Mesenchymal stem cell (in vitro differentiated cells and primary cell): Measurements from ENCODE around the gene CLEC3B. TPM values are rescaled to one million over a fixed set of nuclear protein-coding genes. Genes with fewer than 3 reads are reported as not detected.

Source experiments
- DNase-seq: peaks from one replicate; pipeline ENCODE4 v3.0.0-alpha.2; 2013
- H2AFZ ChIP-seq: one replicate; pipeline ENCODE4 v1.6.1; 2013; ENCODE audit warnings: low read depth, mild to moderate bottlenecking, control low read depth, inconsistent platforms, low read length, moderate library complexity
- H2AK5ac ChIP-seq: 2 replicates; pipeline ENCODE4 v1.6.1; 2013; ENCODE audit warnings: low read length, moderate library complexity, mild to moderate bottlenecking, inconsistent platforms; ENCODE audit not compliant: severe bottlenecking
- H2BK120ac ChIP-seq: one replicate; pipeline ENCODE4 v1.6.1; 2013; ENCODE audit warnings: low read depth, mild to moderate bottlenecking, inconsistent platforms, low read length, moderate library complexity
- H2BK12ac ChIP-seq, 2 experiments: one replicate each; pipeline ENCODE4 v1.6.1; 2013; ENCODE audit warnings: inconsistent platforms in 2 of 2, low read length in 2 of 2, mild to moderate bottlenecking in 2 of 2, moderate library complexity in 2 of 2, control low read depth in 1 of 2
- H2BK15ac ChIP-seq: one replicate; pipeline ENCODE4 v1.6.1; 2013; ENCODE audit warnings: mild to moderate bottlenecking, low read depth, inconsistent platforms; ENCODE audit not compliant: poor library complexity, severe bottlenecking
- H2BK5ac ChIP-seq: 2 replicates; pipeline ENCODE4 v1.6.1; 2013; ENCODE audit warnings: low read depth, mild to moderate bottlenecking, low read length, control low read depth, inconsistent platforms; ENCODE audit not compliant: poor library complexity, severe bottlenecking
- H3K14ac ChIP-seq, 2 experiments: one replicate each; pipeline ENCODE4 v1.6.1; 2013; ENCODE audit warnings: inconsistent platforms in 2 of 2, low read length in 2 of 2, control low read depth in 1 of 2, mild to moderate bottlenecking in 1 of 2, moderate library complexity in 1 of 2
- H3K18ac ChIP-seq, 2 experiments: one replicate each; pipeline ENCODE4 v1.6.1; 2013; ENCODE audit warnings: inconsistent platforms in 2 of 2, low read length in 2 of 2, control low read depth in 1 of 2, low read depth in 1 of 2, mild to moderate bottlenecking in 1 of 2
- H3K23ac ChIP-seq, 2 experiments: one replicate each; pipeline ENCODE4 v1.6.1; 2013; ENCODE audit warnings: inconsistent platforms in 2 of 2, low read length in 2 of 2, mild to moderate bottlenecking in 2 of 2, moderate library complexity in 2 of 2, control low read depth in 1 of 2
- H3K27ac ChIP-seq: 2 replicates; pipeline ENCODE4 v1.5.1; 2013; ENCODE audit warnings: mild to moderate bottlenecking, moderate library complexity, low read length, control low read depth, inconsistent platforms; ENCODE audit not compliant: poor library complexity, severe bottlenecking
- H3K27me3 ChIP-seq, 2 experiments: 2 replicates each; pipeline versions ENCODE4 v1.6.1 to v1.7.0; 2013; ENCODE audit warnings: low read length in 2 of 2, mild to moderate bottlenecking in 2 of 2, moderate library complexity in 2 of 2, control low read depth in 1 of 2, inconsistent platforms in 1 of 2; ENCODE audit not compliant: control insufficient read depth in 1 of 2, insufficient read depth in 1 of 2
- H3K36me3 ChIP-seq, 2 experiments: 2 replicates each; pipeline versions ENCODE4 v1.6.1 to v1.7.0; 2013; ENCODE audit warnings: low read length in 2 of 2, control low read depth in 1 of 2, inconsistent platforms in 1 of 2, low read depth in 1 of 2, mild to moderate bottlenecking in 1 of 2; ENCODE audit not compliant: insufficient read depth in 2 of 2, control insufficient read depth in 1 of 2
- H3K4ac ChIP-seq, 2 experiments: one replicate each; pipeline ENCODE4 v1.6.1; 2013; ENCODE audit warnings: inconsistent platforms in 2 of 2, low read length in 2 of 2, mild to moderate bottlenecking in 2 of 2, moderate library complexity in 2 of 2, control low read depth in 1 of 2, low read depth in 1 of 2
- H3K4me1 ChIP-seq: 2 replicates; pipeline ENCODE4 v1.6.1; 2013; ENCODE audit warnings: low read depth, low read length, control low read depth; ENCODE audit not compliant: control insufficient read depth, insufficient read depth
- H3K4me2 ChIP-seq: 2 replicates; pipeline ENCODE4 v1.6.1; 2013; ENCODE audit warnings: low read length, mild to moderate bottlenecking, inconsistent platforms; ENCODE audit not compliant: poor library complexity, severe bottlenecking
- H3K4me3 ChIP-seq, 2 experiments: 2 replicates each; pipeline versions ENCODE4 v1.5.1 to v1.7.0; 2013; ENCODE audit warnings: low read length in 2 of 2, mild to moderate bottlenecking in 2 of 2, control low read depth in 1 of 2, low read depth in 1 of 2; ENCODE audit not compliant: insufficient read depth in 1 of 2
- H3K79me1 ChIP-seq: replicated peaks from 2 replicates; pipeline ENCODE4 v1.6.1; 2013; ENCODE audit warnings: mild to moderate bottlenecking, control low read depth, low read length, inconsistent platforms; ENCODE audit not compliant: poor library complexity, severe bottlenecking
- H3K9ac ChIP-seq: 2 replicates; pipeline ENCODE4 v1.7.0; 2013; ENCODE audit warnings: mild to moderate bottlenecking, low read length, moderate library complexity
- H3K9me3 ChIP-seq: 2 replicates; pipeline ENCODE4 v1.7.0; 2013; ENCODE audit warnings: mild to moderate bottlenecking, low read length; ENCODE audit not compliant: control insufficient read depth
- H4K8ac ChIP-seq: one replicate; pipeline ENCODE4 v1.6.1; 2013; ENCODE audit warnings: inconsistent platforms, mild to moderate bottlenecking, low read length, moderate library complexity
- H4K91ac ChIP-seq: one replicate; pipeline ENCODE4 v1.6.1; 2013; ENCODE audit warnings: mild to moderate bottlenecking, low read length, inconsistent platforms
- WGBS: methylation state at CpG from one replicate; pipeline ENCODE4 v1.1.7; 2013; ENCODE audit warnings: mixed read lengths; 5-methylcytosine and 5-hydroxymethylcytosine counted together
- small RNA-seq: library from polyadenylated mRNA; stranded (forward); fragments of <200 nt; extraction: miRNeasy Mini kit (QIAGEN cat#:217004); gene quantifications from one replicate; pipeline ENCODE3, GENCODE V24; 2013; ENCODE audit warnings: low read depth

CLEC3B gene

GRCh38 chr3:45084820-45085816 lies 59.0 kb downstream of the CLEC3B start:
- Histone ChIP-seq H3K79me1 (peaks cover 33% of the 10 kb centered on the region), H3K4me2 (no peak overlapping the region), H3K36me3 (peaks cover 54 to 75% of the 10 kb centered on the region in 2 experiments), H2BK120ac (no peak overlapping the region), H3K18ac (peak overlapping the region; percentile 18 to 52), H3K4ac (peak overlapping the region; percentile 42 to 68), H3K23ac (no peak overlapping the region), H2AFZ (no peak overlapping the region), H2BK12ac (peak overlapping the region in 1 of 2 experiments; percentile 65), H3K4me1 (peaks cover 16% of the 10 kb centered on the region), H3K27me3 (no peaks in the 10 kb centered on the region), H4K8ac (peak overlapping the region; percentile 50), H2BK5ac (peak overlapping the region; percentile 59), H2AK5ac (peak overlapping the region; percentile 93), H3K4me3 (no peak overlapping the region), H3K27ac (peak overlapping the region; percentile 88), H3K9me3 (no peaks in the 10 kb centered on the region), H3K9ac (peak overlapping the region; percentile 51), H3K14ac (peak overlapping the region in 1 of 2 experiments; percentile 31), H4K91ac (peak overlapping the region; percentile 90), H2BK15ac (no peak overlapping the region)
- WGBS: 73% methylated on average over 11 of the region's 13 CpGs
- peak; percentile 92 for DNase-seq

Small RNA genes within 50 kb of the gene (small RNA-seq; reads per million reads assigned to genes)
- not detected for gene RNU5B-3P
